Erythroblast (primary cell): ENCODE results near the gene NME7.

ENCODE experiments used
- GATA1 ChIP-seq: IDR thresholded peaks from 2 replicates; pipeline ENCODE4 v1.6.1; 2011; ENCODE audit warnings: low read depth, mild to moderate bottlenecking, control low read depth, low read length, moderate library complexity
- POLR2A ChIP-seq: IDR thresholded peaks from 2 replicates; pipeline ENCODE4 v1.6.1; 2011; ENCODE audit warnings: mild to moderate bottlenecking, low read length

DNA sequence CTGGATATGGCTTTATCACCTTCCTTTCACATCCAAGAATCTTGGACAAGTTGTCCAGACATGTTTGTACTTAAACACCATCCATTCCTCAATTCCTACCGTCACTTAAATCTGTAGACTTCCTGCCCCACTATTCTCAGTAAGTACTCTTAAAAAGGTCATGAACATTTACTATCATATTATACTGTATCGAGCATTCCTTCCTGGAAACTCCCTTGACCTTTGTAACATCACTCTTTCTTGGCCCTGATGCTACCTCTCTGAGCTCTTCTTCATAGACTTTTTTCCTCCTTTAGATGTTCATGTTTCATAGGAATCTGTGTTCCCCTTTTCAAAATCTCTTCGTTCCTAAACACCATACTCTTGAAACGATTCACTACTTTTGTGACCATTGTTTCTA lies 15.9 kb upstream of the NME7 start:
- TF ChIP-seq POLR2A (no peak), GATA1 (no peak)
